Measurements from ENCODE around the gene ZRANB3. TPM values are rescaled to one million over a fixed set of nuclear protein-coding genes. Genes with fewer than 3 reads are reported as not detected.

The ZRANB3 gene
- total RNA-seq, 1 experiment from 2014 or later: 15.9 TPM

DNA sequence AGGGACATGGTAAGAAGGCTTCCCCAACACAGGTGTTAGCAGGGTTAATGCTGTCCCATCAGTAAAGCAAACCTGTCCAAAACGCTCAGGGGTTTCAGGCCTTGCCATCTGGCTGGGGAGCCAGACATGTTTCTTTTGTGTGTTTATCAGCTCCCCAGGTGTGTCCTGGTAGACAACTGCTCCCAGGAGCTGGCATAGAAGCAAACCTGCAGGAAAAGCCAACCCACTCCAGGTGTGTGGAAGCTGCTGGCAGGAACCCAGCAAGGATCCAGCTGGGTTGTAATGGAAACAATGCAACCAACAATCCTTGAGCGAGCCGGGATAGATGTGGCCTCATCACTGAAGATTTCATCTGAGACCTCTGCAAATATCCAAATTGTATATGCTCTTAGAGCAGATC is 355.8 kb downstream of the ZRANB3 start (continued):
- TF ChIP-seq, protein P1, sequence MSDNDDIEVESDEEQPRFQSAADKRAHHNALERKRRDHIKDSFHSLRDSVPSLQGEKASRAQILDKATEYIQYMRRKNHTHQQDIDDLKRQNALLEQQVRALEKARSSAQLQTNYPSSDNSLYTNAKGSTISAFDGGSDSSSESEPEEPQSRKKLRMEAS (CRISPR knock-in tag; IDR thresholded peaks at IDR 0.05): no peak
- TF ChIP-seq RELA (CRISPR knock-in tag; IDR thresholded peaks at IDR 0.05; ENCODE audit: borderline replicate concordance): no peak
- TF ChIP-seq GABPB1 (CRISPR knock-in tag; IDR thresholded peaks at IDR 0.05): no peak
- TF ChIP-seq ZNF317 (CRISPR knock-in tag; IDR thresholded peaks at IDR 0.05; ENCODE audit: borderline replicate concordance, low read depth): no peak
- no peak for TF ChIP-seq NFYB (CRISPR knock-in tag; conservative IDR thresholded peaks at IDR 0.05; ENCODE audit: low read depth)
- no peak for TF ChIP-seq TCF7 (CRISPR knock-in tag; IDR thresholded peaks at IDR 0.05; ENCODE audit: low read depth)
- no peak for TF ChIP-seq OVOL2 (CRISPR knock-in tag; IDR thresholded peaks at IDR 0.05; ENCODE audit: borderline replicate concordance)
- TF ChIP-seq, protein P2, sequence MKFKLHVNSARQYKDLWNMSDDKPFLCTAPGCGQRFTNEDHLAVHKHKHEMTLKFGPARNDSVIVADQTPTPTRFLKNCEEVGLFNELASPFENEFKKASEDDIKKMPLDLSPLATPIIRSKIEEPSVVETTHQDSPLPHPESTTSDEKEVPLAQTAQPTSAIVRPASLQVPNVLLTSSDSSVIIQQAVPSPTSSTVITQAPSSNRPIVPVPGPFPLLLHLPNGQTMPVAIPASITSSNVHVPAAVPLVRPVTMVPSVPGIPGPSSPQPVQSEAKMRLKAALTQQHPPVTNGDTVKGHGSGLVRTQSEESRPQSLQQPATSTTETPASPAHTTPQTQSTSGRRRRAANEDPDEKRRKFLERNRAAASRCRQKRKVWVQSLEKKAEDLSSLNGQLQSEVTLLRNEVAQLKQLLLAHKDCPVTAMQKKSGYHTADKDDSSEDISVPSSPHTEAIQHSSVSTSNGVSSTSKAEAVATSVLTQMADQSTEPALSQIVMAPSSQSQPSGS (CRISPR knock-in tag; IDR thresholded peaks at IDR 0.05; ENCODE audit: borderline replicate concordance, low read depth): no peak
- TF ChIP-seq, protein P3, sequence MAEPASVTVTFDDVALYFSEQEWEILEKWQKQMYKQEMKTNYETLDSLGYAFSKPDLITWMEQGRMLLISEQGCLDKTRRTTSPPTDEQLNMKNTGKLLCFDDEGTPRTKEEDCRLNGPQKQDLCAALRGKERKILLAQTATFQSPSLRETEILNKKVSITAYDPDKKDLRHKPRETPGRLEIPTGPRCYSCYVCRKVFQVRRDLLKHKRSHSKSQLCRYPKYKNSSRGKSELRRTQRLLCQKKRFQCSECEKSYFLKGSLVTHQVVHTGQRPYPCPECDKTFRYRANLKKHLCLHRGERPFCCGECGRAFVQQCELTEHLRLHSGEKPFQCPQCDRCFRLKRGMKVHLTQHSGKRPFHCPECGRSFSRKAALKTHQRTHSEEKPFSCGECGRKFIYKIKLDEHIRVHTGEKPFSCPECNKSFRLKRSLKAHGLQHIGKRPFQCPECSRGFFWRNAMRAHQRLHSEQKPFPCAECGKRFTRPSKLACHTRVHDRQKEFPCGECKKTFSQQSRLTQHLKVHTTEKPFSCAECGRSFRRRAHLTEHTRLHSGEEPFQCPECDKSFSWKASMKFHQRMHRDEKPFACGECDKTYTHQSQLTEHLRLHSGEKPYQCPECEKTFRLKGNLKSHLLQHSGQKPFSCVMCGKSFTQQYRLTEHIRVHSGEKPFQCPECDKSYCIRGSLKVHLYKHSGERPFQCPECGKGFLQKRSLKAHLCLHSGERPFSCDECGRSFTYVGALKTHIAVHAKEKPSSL (CRISPR knock-in tag; conservative IDR thresholded peaks at IDR 0.05): no peak
- no peak for TF ChIP-seq ELF4 (CRISPR knock-in tag; IDR thresholded peaks at IDR 0.05; ENCODE audit: low read depth)
- TF ChIP-seq, protein P4, sequence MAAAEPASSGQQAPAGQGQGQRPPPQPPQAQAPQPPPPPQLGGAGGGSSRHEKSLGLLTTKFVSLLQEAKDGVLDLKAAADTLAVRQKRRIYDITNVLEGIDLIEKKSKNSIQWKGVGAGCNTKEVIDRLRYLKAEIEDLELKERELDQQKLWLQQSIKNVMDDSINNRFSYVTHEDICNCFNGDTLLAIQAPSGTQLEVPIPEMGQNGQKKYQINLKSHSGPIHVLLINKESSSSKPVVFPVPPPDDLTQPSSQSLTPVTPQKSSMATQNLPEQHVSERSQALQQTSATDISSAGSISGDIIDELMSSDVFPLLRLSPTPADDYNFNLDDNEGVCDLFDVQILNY (CRISPR knock-in tag; IDR thresholded peaks at IDR 0.05): no peak

DNA sequence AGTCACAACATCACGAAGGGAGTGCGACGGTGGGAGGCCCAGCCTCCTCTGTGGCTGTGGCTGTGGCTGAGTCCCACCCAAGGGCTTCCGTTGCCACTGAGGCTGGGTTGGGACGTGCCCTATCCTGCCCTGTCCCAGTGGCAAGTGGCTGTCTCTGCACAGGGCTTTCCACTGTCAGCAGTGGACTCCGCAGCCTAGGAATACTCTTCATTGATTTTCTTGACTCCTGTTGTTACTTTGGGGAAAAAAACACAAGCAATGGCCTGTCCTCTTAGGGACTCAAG is 356.3 kb downstream of the ZRANB3 start:
- ChIA-PET POLR2A (no interaction called here), CTCF (no interaction called here)
- peaks cover 35% of the 10 kb centered on the region for H3K36me3 Mint-ChIP-seq
- no peak for ATAC-seq
- H3K4me1 Mint-ChIP-seq: no peaks in the 10 kb centered on the region
- no peak for DNase-seq (ENCODE audit: low spot score)
- H3K27ac Mint-ChIP-seq: no peak overlapping the region
- no peak overlapping the region for H3K4me3 Mint-ChIP-seq
- H3K27me3 Mint-ChIP-seq (ENCODE audit: low read depth): no peaks in the 10 kb centered on the region
- peaks cover 23% of the 10 kb centered on the region for H3K9me3 Mint-ChIP-seq
- TF ChIP-seq, protein P5, sequence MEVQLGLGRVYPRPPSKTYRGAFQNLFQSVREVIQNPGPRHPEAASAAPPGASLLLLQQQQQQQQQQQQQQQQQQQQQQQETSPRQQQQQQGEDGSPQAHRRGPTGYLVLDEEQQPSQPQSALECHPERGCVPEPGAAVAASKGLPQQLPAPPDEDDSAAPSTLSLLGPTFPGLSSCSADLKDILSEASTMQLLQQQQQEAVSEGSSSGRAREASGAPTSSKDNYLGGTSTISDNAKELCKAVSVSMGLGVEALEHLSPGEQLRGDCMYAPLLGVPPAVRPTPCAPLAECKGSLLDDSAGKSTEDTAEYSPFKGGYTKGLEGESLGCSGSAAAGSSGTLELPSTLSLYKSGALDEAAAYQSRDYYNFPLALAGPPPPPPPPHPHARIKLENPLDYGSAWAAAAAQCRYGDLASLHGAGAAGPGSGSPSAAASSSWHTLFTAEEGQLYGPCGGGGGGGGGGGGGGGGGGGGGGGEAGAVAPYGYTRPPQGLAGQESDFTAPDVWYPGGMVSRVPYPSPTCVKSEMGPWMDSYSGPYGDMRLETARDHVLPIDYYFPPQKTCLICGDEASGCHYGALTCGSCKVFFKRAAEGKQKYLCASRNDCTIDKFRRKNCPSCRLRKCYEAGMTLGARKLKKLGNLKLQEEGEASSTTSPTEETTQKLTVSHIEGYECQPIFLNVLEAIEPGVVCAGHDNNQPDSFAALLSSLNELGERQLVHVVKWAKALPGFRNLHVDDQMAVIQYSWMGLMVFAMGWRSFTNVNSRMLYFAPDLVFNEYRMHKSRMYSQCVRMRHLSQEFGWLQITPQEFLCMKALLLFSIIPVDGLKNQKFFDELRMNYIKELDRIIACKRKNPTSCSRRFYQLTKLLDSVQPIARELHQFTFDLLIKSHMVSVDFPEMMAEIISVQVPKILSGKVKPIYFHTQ (CRISPR knock-in tag; IDR thresholded peaks at IDR 0.05): no peak
- TF ChIP-seq, protein P6, sequence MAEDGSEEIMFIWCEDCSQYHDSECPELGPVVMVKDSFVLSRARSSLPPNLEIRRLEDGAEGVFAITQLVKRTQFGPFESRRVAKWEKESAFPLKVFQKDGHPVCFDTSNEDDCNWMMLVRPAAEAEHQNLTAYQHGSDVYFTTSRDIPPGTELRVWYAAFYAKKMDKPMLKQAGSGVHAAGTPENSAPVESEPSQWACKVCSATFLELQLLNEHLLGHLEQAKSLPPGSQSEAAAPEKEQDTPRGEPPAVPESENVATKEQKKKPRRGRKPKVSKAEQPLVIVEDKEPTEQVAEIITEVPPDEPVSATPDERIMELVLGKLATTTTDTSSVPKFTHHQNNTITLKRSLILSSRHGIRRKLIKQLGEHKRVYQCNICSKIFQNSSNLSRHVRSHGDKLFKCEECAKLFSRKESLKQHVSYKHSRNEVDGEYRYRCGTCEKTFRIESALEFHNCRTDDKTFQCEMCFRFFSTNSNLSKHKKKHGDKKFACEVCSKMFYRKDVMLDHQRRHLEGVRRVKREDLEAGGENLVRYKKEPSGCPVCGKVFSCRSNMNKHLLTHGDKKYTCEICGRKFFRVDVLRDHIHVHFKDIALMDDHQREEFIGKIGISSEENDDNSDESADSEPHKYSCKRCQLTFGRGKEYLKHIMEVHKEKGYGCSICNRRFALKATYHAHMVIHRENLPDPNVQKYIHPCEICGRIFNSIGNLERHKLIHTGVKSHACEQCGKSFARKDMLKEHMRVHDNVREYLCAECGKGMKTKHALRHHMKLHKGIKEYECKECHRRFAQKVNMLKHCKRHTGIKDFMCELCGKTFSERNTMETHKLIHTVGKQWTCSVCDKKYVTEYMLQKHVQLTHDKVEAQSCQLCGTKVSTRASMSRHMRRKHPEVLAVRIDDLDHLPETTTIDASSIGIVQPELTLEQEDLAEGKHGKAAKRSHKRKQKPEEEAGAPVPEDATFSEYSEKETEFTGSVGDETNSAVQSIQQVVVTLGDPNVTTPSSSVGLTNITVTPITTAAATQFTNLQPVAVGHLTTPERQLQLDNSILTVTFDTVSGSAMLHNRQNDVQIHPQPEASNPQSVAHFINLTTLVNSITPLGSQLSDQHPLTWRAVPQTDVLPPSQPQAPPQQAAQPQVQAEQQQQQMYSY (CRISPR knock-in tag; IDR thresholded peaks at IDR 0.05): no peak
- TF ChIP-seq NFYB (CRISPR knock-in tag; conservative IDR thresholded peaks at IDR 0.05; ENCODE audit: low read depth): no peak
- TF ChIP-seq, protein P7, sequence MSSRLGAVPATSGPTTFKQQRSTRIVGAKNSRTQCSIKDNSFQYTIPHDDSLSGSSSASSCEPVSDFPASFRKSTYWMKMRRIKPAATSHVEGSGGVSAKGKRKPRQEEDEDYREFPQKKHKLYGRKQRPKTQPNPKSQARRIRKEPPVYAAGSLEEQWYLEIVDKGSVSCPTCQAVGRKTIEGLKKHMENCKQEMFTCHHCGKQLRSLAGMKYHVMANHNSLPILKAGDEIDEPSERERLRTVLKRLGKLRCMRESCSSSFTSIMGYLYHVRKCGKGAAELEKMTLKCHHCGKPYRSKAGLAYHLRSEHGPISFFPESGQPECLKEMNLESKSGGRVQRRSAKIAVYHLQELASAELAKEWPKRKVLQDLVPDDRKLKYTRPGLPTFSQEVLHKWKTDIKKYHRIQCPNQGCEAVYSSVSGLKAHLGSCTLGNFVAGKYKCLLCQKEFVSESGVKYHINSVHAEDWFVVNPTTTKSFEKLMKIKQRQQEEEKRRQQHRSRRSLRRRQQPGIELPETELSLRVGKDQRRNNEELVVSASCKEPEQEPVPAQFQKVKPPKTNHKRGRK (CRISPR knock-in tag; IDR thresholded peaks at IDR 0.05; ENCODE audit: borderline replicate concordance): no peak
- TF ChIP-seq, protein P1 (CRISPR knock-in tag; IDR thresholded peaks at IDR 0.05): no peak
- TF ChIP-seq, protein P8, sequence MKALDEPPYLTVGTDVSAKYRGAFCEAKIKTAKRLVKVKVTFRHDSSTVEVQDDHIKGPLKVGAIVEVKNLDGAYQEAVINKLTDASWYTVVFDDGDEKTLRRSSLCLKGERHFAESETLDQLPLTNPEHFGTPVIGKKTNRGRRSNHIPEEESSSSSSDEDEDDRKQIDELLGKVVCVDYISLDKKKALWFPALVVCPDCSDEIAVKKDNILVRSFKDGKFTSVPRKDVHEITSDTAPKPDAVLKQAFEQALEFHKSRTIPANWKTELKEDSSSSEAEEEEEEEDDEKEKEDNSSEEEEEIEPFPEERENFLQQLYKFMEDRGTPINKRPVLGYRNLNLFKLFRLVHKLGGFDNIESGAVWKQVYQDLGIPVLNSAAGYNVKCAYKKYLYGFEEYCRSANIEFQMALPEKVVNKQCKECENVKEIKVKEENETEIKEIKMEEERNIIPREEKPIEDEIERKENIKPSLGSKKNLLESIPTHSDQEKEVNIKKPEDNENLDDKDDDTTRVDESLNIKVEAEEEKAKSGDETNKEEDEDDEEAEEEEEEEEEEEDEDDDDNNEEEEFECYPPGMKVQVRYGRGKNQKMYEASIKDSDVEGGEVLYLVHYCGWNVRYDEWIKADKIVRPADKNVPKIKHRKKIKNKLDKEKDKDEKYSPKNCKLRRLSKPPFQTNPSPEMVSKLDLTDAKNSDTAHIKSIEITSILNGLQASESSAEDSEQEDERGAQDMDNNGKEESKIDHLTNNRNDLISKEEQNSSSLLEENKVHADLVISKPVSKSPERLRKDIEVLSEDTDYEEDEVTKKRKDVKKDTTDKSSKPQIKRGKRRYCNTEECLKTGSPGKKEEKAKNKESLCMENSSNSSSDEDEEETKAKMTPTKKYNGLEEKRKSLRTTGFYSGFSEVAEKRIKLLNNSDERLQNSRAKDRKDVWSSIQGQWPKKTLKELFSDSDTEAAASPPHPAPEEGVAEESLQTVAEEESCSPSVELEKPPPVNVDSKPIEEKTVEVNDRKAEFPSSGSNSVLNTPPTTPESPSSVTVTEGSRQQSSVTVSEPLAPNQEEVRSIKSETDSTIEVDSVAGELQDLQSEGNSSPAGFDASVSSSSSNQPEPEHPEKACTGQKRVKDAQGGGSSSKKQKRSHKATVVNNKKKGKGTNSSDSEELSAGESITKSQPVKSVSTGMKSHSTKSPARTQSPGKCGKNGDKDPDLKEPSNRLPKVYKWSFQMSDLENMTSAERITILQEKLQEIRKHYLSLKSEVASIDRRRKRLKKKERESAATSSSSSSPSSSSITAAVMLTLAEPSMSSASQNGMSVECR (CRISPR knock-in tag; IDR thresholded peaks at IDR 0.05; ENCODE audit: borderline replicate concordance): no peak
